Activated naive CD4-positive, alpha-beta T cell treated with anti-CD3 and anti-CD28 coated beads, Interleukin-2, amount 10 ng/mL, durations not matched to agents 7 days and 5 days (primary cell): Measurements from ENCODE around the gene RAPGEF6.
A peak's percentile ranks its signal among the peaks of the same experiment; 100 is the strongest.
"Not testable (repeated sequence)": the region's sequence is repeated elsewhere in the genome, so short reads cannot be mapped to it uniquely, and the experiment has no call there.

Experiments
- CTCF ChIA-PET: fragments of 350-600 bp; sonication (Branson Sonifier 250); formaldehyde crosslinking; loops from one replicate; lab custom pipeline; 2021; ENCODE audit warnings: antibody characterized with exemption; lab: Charles Lee
- DNase-seq: peaks from one replicate; pipeline ENCODE4 v3.0.0-alpha.2; 2020
- H3K27ac Mint-ChIP-seq: one replicate; pipeline ENCODE4 v1.8.0; 2021; ENCODE audit warnings: mild to moderate bottlenecking, moderate library complexity, mixed read lengths
- H3K27me3 Mint-ChIP-seq: one replicate; pipeline ENCODE4 v1.8.0; 2021; ENCODE audit warnings: mild to moderate bottlenecking, mixed read lengths
- H3K36me3 Mint-ChIP-seq: one replicate; pipeline ENCODE4 v1.8.0; 2021; ENCODE audit warnings: mixed read lengths
- H3K4me1 Mint-ChIP-seq: one replicate; pipeline ENCODE4 v1.8.0; 2021; ENCODE audit warnings: mixed read lengths
- H3K4me3 Mint-ChIP-seq: one replicate; pipeline ENCODE4 v1.8.0; 2021; ENCODE audit warnings: mild to moderate bottlenecking, moderate library complexity, mixed read lengths
- H3K9me3 Mint-ChIP-seq: one replicate; pipeline ENCODE4 v1.8.0; 2021; ENCODE audit warnings: mixed read lengths

The RAPGEF6 gene

DNA sequence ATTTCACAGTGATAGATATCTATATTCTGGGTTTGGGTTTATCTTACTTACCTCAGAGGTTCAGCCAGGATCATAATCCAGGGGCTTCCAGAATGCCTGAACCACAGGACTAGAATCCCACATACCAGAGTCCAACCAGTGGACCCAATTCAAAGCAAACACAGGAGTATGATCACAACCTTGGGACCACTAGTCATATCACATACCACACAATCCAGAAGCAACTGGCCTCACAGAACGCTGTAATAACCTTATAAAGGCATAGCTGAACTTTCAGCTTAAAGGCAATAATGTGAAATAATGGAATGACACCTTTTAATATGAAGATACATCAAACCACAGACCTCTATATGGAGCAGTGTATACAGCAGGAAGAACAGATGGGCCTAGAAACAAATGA lies 25.3 kb downstream of the RAPGEF6 start:
- CTCF ChIA-PET = no interaction called here
- Mint-ChIP-seq H3K9me3 (peaks cover 6% of the 10 kb centered on the region), H3K36me3 (peaks cover 22% of the 10 kb centered on the region), H3K4me3 (no peak overlapping the region), H3K27me3 (no peaks in the 10 kb centered on the region), H3K4me1 (peaks cover 25% of the 10 kb centered on the region), H3K27ac (no peak overlapping the region)
- DNase-seq = no peak

GRCh38 chr5:131608597-131608996 lies 26.4 kb downstream of the RAPGEF6 start:
- Mint-ChIP-seq H3K4me3 (no peak overlapping the region), H3K36me3 (peaks cover 14% of the 10 kb centered on the region), H3K4me1 (peaks cover 28% of the 10 kb centered on the region), H3K27me3 (no peaks in the 10 kb centered on the region), H3K27ac (no peak overlapping the region), H3K9me3 (no peaks in the 10 kb centered on the region)
- DNase-seq = no peak
- CTCF ChIA-PET = no interaction called here

GRCh38 chr5:131607903-131608540 lies 27.0 kb downstream of the RAPGEF6 start:
- no peaks in the 10 kb centered on the region for H3K9me3 Mint-ChIP-seq
- CTCF ChIA-PET = no interaction called here
- H3K4me3 Mint-ChIP-seq = no peak overlapping the region
- H3K4me1 Mint-ChIP-seq = peaks cover 28% of the 10 kb centered on the region
- H3K27ac Mint-ChIP-seq = no peak overlapping the region
- no peak for DNase-seq
- H3K36me3 Mint-ChIP-seq = peaks cover 12% of the 10 kb centered on the region
- no peaks in the 10 kb centered on the region for H3K27me3 Mint-ChIP-seq

DNA sequence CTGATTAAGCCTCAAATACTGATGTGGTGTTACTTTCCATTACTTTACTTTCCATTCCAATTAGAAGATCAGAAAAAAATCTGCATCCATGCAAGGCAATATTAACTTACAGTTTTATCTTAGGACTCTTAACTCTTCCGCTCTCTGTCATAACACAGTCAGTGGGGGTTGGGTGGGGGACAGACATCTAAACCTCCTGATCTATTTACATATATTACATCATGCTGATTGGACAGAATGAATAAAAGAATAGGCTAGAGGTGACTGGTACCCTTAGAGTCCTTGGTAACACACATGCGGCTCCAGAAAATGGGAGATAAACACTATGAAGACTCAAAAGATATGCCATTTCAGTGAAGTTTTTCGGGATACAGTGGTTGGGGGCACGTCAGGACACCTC lies 27.6 kb downstream of the RAPGEF6 start:
- Mint-ChIP-seq H3K27me3 (no peaks in the 10 kb centered on the region), H3K4me1 (peaks cover 28% of the 10 kb centered on the region), H3K27ac (no peak overlapping the region), H3K4me3 (no peak overlapping the region), H3K36me3 (peaks cover 10% of the 10 kb centered on the region), H3K9me3 (no peaks in the 10 kb centered on the region)
- CTCF ChIA-PET = no interaction called here
- DNase-seq = no peak

GRCh38 chr5:131605086-131605485 lies 29.9 kb downstream of the RAPGEF6 start:
- Mint-ChIP-seq H3K27me3 (no peaks in the 10 kb centered on the region), H3K36me3 (peaks cover 16% of the 10 kb centered on the region), H3K4me1 (peaks cover 28% of the 10 kb centered on the region), H3K9me3 (no peaks in the 10 kb centered on the region), H3K27ac (no peak overlapping the region), H3K4me3 (no peak overlapping the region)
- DNase-seq = no peak
- CTCF ChIA-PET = interaction anchor here (1.2 kb wide), 1 partner anchor 394 kb away, joined by 3 read pairs; no protein-coding TSS in a partner anchor

- CTCF ChIA-PET = interaction anchor here (0.7 to 1.8 kb wide), 3 partner anchors 11 to 468 kb away, joined by 3 to 5 read pairs (median 3); no protein-coding TSS in a partner anchor
- peaks cover 46% of the 10 kb centered on the region for H3K4me1 Mint-ChIP-seq
- DNase-seq = peak; percentile 24
- H3K27me3 Mint-ChIP-seq = no peaks in the 10 kb centered on the region
- H3K27ac Mint-ChIP-seq = peak overlapping the region; percentile 80
- peak overlapping the region; percentile 43 for H3K4me3 Mint-ChIP-seq
- H3K36me3 Mint-ChIP-seq = peaks cover 39% of the 10 kb centered on the region
- peaks cover 3% of the 10 kb centered on the region for H3K9me3 Mint-ChIP-seq
Measured at GRCh38 chr5:131595088-131596033, 39.7 kb downstream of the RAPGEF6 start.

- CTCF ChIA-PET = interaction anchor here (0.9 to 8.2 kb wide), 3 partner anchors 79 to 415 kb away, joined by 3 to 211 read pairs (median 5); partner anchors contain the start of gene ACSL6
- peak overlapping the region; percentile 59 for H3K27ac Mint-ChIP-seq
- peaks cover 3% of the 10 kb centered on the region for H3K9me3 Mint-ChIP-seq
- peaks cover 34% of the 10 kb centered on the region for H3K36me3 Mint-ChIP-seq
- H3K4me3 Mint-ChIP-seq = no peak overlapping the region
- no peak for DNase-seq
- no peaks in the 10 kb centered on the region for H3K27me3 Mint-ChIP-seq
- peaks cover 50% of the 10 kb centered on the region for H3K4me1 Mint-ChIP-seq
Measured at GRCh38 chr5:131593921-131594320, 41.1 kb downstream of the RAPGEF6 start.

GRCh38 chr5:131593436-131593835 lies 41.6 kb downstream of the RAPGEF6 start:
- Mint-ChIP-seq H3K36me3 (peaks cover 31% of the 10 kb centered on the region), H3K4me1 (peaks cover 50% of the 10 kb centered on the region)
- not testable (repeated sequence) for DNase-seq, H3K4me3 Mint-ChIP-seq, H3K27ac Mint-ChIP-seq, H3K27me3 Mint-ChIP-seq, H3K9me3 Mint-ChIP-seq
- CTCF ChIA-PET = interaction anchor here (1.4 to 8.2 kb wide), 2 partner anchors 170 to 415 kb away, joined by 3 to 211 read pairs; partner anchors contain the start of gene ACSL6

- no peak overlapping the region for H3K27ac Mint-ChIP-seq
- CTCF ChIA-PET = interaction anchor here (0.7 to 8.2 kb wide), 51 partner anchors 8 to 547 kb away, joined by 3 to 211 read pairs (median 4); partner anchors contain the start of genes ACSL6, FNIP1 and IL3
- H3K27me3 Mint-ChIP-seq = no peaks in the 10 kb centered on the region
- H3K4me3 Mint-ChIP-seq = no peak overlapping the region
- H3K9me3 Mint-ChIP-seq = peaks cover 3% of the 10 kb centered on the region
- peak; percentile 33 for DNase-seq
- H3K4me1 Mint-ChIP-seq = peaks cover 35% of the 10 kb centered on the region
- H3K36me3 Mint-ChIP-seq = peaks cover 29% of the 10 kb centered on the region
Measured at GRCh38 chr5:131589510-131590348, 45.3 kb downstream of the RAPGEF6 start.

GRCh38 chr5:131587541-131587940 lies 47.5 kb downstream of the RAPGEF6 start:
- no peak for DNase-seq
- Mint-ChIP-seq H3K27me3 (no peaks in the 10 kb centered on the region), H3K9me3 (no peaks in the 10 kb centered on the region), H3K4me3 (no peak overlapping the region), H3K4me1 (peaks cover 20% of the 10 kb centered on the region), H3K27ac (no peak overlapping the region), H3K36me3 (peaks cover 18% of the 10 kb centered on the region)
- CTCF ChIA-PET = interaction anchor here (1.1 to 8.2 kb wide), 3 partner anchors 165 to 471 kb away, joined by 3 to 211 read pairs (median 3); partner anchors contain the start of gene ACSL6

- no peaks in the 10 kb centered on the region for H3K27me3 Mint-ChIP-seq
- CTCF ChIA-PET = interaction anchor here (0.9 to 1.0 kb wide), 2 partner anchors 8 to 425 kb away, joined by 3 read pairs; no protein-coding TSS in a partner anchor
- H3K4me1 Mint-ChIP-seq = peaks cover 6% of the 10 kb centered on the region
- H3K27ac Mint-ChIP-seq = no peak overlapping the region
- peaks cover 17% of the 10 kb centered on the region for H3K9me3 Mint-ChIP-seq
- H3K36me3 Mint-ChIP-seq = peaks cover 47% of the 10 kb centered on the region
- DNase-seq = no peak
- no peak overlapping the region for H3K4me3 Mint-ChIP-seq
Measured at GRCh38 chr5:131581702-131582101, 53.3 kb downstream of the RAPGEF6 start.

DNA sequence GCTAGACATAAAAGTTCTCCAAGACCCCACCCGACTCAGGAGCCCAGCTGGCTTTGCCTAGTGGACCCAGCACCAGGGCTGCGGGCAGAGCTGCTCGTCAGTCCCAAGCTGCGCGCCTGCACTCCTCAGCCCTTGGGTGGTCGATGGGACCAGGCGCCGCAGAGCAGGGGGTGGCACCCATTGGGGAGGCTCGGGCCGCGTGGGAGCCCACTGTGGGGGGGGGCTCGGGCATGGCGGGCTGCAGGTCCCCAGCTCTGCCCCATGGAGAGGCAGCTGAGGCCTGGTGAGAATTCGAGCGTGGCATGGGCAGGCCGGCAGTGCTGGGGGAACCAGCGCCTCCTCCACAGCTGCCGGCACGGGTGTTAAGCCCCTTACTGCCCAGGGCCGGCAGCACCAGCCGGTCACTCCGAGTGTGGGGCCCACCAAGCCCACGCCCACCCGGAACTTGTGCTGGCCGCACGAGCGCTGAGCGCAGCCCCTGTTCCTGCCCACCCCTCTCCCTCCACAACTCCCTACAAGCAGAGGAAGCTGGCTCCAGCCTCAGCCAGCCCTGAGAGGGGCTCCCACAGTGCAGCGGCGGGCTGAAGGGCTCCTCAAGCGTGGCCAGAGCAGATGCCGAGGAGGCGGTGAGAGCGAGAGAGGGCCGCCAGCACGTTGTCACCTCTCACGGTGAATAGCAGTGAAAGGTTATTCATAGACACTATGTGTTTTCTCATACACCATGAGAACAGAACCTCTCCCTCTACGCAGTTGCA lies 54.9 kb downstream of the RAPGEF6 start:
- no peak overlapping the region for H3K4me3 Mint-ChIP-seq
- peaks cover 41% of the 10 kb centered on the region for H3K36me3 Mint-ChIP-seq
- peaks cover 2% of the 10 kb centered on the region for H3K4me1 Mint-ChIP-seq
- no peaks in the 10 kb centered on the region for H3K27me3 Mint-ChIP-seq
- DNase-seq = no peak
- H3K27ac Mint-ChIP-seq = no peak overlapping the region
- CTCF ChIA-PET = interaction anchor here (1.0 kb wide), 1 partner anchor 9 kb away, joined by 5 read pairs; no protein-coding TSS in a partner anchor
- H3K9me3 Mint-ChIP-seq = peaks cover 17% of the 10 kb centered on the region
